ENCODE data around the gene ASTL.

- TF ChIP-seq CTCF (IDR thresholded peaks at IDR 0.05; ENCODE audit: low read length) (no peak), EZH2 (optimal IDR thresholded peaks at IDR 0.05; ENCODE audit: low read depth, low read length) (no peak)
Measured at GRCh38 chr2:96105994-96106715, 32.1 kb downstream of the ASTL start.
